22Rv1 (cell line): ENCODE measurements around the gene MYL10.

Experiments
- ZFX ChIP-seq: fragments of 450-650 bp; IDR thresholded peaks from 2 replicates; pipeline ENCODE4 v1.6.1; 2017; ENCODE audit warnings: antibody characterized with exemption, borderline replicate concordance
- TF ChIP-seq, protein P1 (sequence below): fragments of 450-650 bp; IDR thresholded peaks from 2 replicates; pipeline ENCODE4 v1.5.1; 2017; ENCODE audit warnings: mild to moderate bottlenecking

DNA sequence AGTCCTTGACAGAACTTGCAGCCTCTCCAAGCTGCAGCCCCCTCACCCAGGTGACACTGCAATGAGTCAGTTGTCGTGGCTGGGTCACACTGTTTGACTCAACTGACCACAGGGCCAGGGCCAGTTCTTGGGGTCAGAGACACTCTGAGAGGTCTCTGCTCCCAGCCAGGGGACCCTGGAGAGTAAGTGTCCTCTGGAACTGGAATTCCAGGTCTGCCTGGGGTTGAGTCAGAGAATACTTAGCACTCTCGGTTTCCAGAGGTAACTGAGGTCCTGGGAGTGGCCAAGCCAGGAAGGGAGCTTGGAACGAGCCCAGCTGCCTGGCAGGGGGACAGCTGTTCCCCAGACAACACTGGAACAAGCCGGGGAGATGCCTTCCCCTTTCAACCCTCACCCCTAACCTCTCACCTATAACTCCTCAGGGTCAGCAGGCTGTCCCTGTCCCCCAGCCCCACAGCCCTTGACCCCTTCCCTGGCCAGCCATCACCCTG lies 2.2 kb upstream of the MYL10 start:
- TF ChIP-seq, protein P1, sequence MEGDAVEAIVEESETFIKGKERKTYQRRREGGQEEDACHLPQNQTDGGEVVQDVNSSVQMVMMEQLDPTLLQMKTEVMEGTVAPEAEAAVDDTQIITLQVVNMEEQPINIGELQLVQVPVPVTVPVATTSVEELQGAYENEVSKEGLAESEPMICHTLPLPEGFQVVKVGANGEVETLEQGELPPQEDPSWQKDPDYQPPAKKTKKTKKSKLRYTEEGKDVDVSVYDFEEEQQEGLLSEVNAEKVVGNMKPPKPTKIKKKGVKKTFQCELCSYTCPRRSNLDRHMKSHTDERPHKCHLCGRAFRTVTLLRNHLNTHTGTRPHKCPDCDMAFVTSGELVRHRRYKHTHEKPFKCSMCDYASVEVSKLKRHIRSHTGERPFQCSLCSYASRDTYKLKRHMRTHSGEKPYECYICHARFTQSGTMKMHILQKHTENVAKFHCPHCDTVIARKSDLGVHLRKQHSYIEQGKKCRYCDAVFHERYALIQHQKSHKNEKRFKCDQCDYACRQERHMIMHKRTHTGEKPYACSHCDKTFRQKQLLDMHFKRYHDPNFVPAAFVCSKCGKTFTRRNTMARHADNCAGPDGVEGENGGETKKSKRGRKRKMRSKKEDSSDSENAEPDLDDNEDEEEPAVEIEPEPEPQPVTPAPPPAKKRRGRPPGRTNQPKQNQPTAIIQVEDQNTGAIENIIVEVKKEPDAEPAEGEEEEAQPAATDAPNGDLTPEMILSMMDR: no peak
- no peak for TF ChIP-seq ZFX
